Right renal pelvis (tissue), 4 donors: ENCODE measurements around the gene TMEM231. TPM values are rescaled to one million over a fixed set of nuclear protein-coding genes. Genes with fewer than 3 reads are reported as not detected.

Source experiments
- DNase-seq, 4 donors: peaks; one replicate each; pipeline ENCODE4 v3.0.0-alpha.2; 2013; ENCODE audit warnings: low read depth in 4 of 4, low spot score in 3 of 4, missing footprints in 1 of 4
- polyA plus RNA-seq, 4 donors: library from polyadenylated mRNA; unstranded; fragments of 120-200 nt; gene quantifications; one replicate each; pipeline ENCODE4 v1.2.1, GENCODE V29; 2013; ENCODE audit not compliant: insufficient read length in 4 of 4

Gene TMEM231
- polyA plus RNA-seq, 4 donors = 18.7 to 21.8 (median 20.3) TPM

GRCh38 chr16:75497558-75497957 lies 58.5 kb downstream of the TMEM231 start:
- no peak for DNase-seq

- no peak for DNase-seq
Observed at GRCh38 chr16:75495076-75495674, 60.9 kb downstream of the TMEM231 start, which contains the start of gene CHST6. CHST6 (minus strand) TSS chr16:75495441; CDS start chr16:75479828, 15,613 bp downstream.

GRCh38 chr16:75494661-75495075 lies 61.4 kb downstream of the TMEM231 start:
- DNase-seq = no peak

- DNase-seq = no peak
Observed at GRCh38 chr16:75494184-75494583, 61.9 kb downstream of the TMEM231 start.

- DNase-seq = no peak
Observed at GRCh38 chr16:75491876-75492275, 64.2 kb downstream of the TMEM231 start.

- DNase-seq = no peak
Observed at GRCh38 chr16:75488322-75488721, 67.7 kb downstream of the TMEM231 start.

Other genes starting within 250 kb of the TMEM231 start
- 100 to 1,000 TPM; 165 to 192 (median 175) TPM for gene CFDP1, start 122.7 kb downstream of the TMEM231 start, polyA plus RNA-seq
- 10 to 100 TPM; 33.1 to 43.4 (median 41.0) TPM for gene TMEM170A, start 91.6 kb downstream of the TMEM231 start, polyA plus RNA-seq
- gene CHST6, start 60.8 kb downstream of the TMEM231 start, polyA plus RNA-seq = under 1 TPM; 0.76 to 0.96 (median 0.89) TPM
- gene CHST5, start 20.1 kb downstream of the TMEM231 start, polyA plus RNA-seq = 1 to 10 TPM in 1 of 4 donors, under 1 TPM in 3; 0.38 to 1.2 (median 0.56) TPM
- 100 to 1,000 TPM; 194 to 206 (median 199) TPM for gene GABARAPL2, start 10.1 kb upstream of the TMEM231 start, polyA plus RNA-seq
- 10 to 100 TPM; 40.4 to 60.4 (median 47.7) TPM for gene ADAT1, start 67.0 kb upstream of the TMEM231 start, polyA plus RNA-seq
- gene KARS1, start 91.4 kb upstream of the TMEM231 start, polyA plus RNA-seq = 100 to 1,000 TPM; 133 to 153 (median 145) TPM
- 10 to 100 TPM; 85.2 to 91.8 (median 87.3) TPM for gene TERF2IP, start 91.5 kb upstream of the TMEM231 start, polyA plus RNA-seq
- gene CPHXL2, start 120.8 kb upstream of the TMEM231 start, polyA plus RNA-seq = under 1 TPM in 1 of 4 donors, not detected in 3; 0.05 TPM
- gene DUXB, start 145.2 kb upstream of the TMEM231 start, polyA plus RNA-seq = under 1 TPM in 1 of 4 donors, not detected in 3; 0.05 TPM
- not detected for gene CPHXL, start 170.2 kb upstream of the TMEM231 start, polyA plus RNA-seq